A673 (cell line): Measurements from ENCODE around the gene FTO. TPM values are rescaled to one million over a fixed set of nuclear protein-coding genes. Genes with fewer than 3 reads are reported as not detected.

ENCODE experiments used
- BruUV-seq: library from RNA; stranded (reverse); fragments of 400-500 nt; replicated peaks from 2 replicates; lab custom pipeline; 2021; lab: Mats Ljungman, UMichigan
- CTCF ChIA-PET: fragments of 300-600 bp; sonication (Branson Sonifier 250); formaldehyde crosslinking; loops from one replicate; lab custom pipeline; 2022; ENCODE audit warnings: antibody characterized with exemption; lab: Charles Lee
- POLR2A ChIA-PET: fragments of 300-600 bp; sonication (Branson Sonifier 250); formaldehyde crosslinking; loops from one replicate; lab custom pipeline; 2022; ENCODE audit warnings: antibody characterized with exemption; ENCODE audit not compliant: low non-redundant PET; lab: Charles Lee
- DNase-seq: peaks from one replicate; pipeline ENCODE4 v3.0.0-alpha.2; 2015; ENCODE audit warnings: low spot score
- H3K27ac ChIP-seq: fragments of 200-600 bp; sonication (generic); 2 replicates; pipeline ENCODE4 v1.5.1; 2016; ENCODE audit warnings: mixed run types, low read depth, mild to moderate bottlenecking, mixed read lengths, antibody characterized with exemption, low read length; ENCODE audit not compliant: poor library complexity, severe bottlenecking
- H3K27me3 ChIP-seq: fragments of 200-600 bp; sonication (generic); replicated peaks from 2 replicates; pipeline ENCODE4 v1.6.1; 2017; ENCODE audit warnings: mixed run types, low read depth, mild to moderate bottlenecking, mixed read lengths, antibody characterized with exemption, low read length; ENCODE audit not compliant: insufficient read depth, poor library complexity
- H3K36me3 ChIP-seq: fragments of 200-600 bp; sonication (generic); 2 replicates; pipeline ENCODE4 v1.6.1; 2016; ENCODE audit warnings: mixed run types, mild to moderate bottlenecking, mixed read lengths, antibody characterized with exemption, low read length; ENCODE audit not compliant: insufficient read depth, poor library complexity, severe bottlenecking
- H3K4me1 ChIP-seq: fragments of 200-600 bp; sonication (generic); 2 replicates; pipeline ENCODE4 v1.6.1; 2017; ENCODE audit warnings: mixed run types, mild to moderate bottlenecking, mixed read lengths, antibody characterized with exemption, low read length; ENCODE audit not compliant: insufficient read depth, poor library complexity, severe bottlenecking
- H3K4me3 ChIP-seq: fragments of 200-600 bp; sonication (generic); 2 replicates; pipeline ENCODE4 v1.5.1; 2016; ENCODE audit warnings: low read depth, mixed run types, mild to moderate bottlenecking, mixed read lengths, low read length; ENCODE audit not compliant: poor library complexity, severe bottlenecking
- H3K9me3 ChIP-seq: fragments of 200-600 bp; sonication (generic); 2 replicates; pipeline ENCODE4 v1.6.1; 2016; ENCODE audit warnings: mixed run types, low read depth, mild to moderate bottlenecking, mixed read lengths, antibody characterized with exemption, low read length; ENCODE audit not compliant: poor library complexity, severe bottlenecking
- CTCF ChIP-seq: fragments of 300-800, 200-600 bp; sonication (generic); conservative IDR thresholded peaks from 2 replicates; pipeline ENCODE4 v1.5.1; 2017; ENCODE audit warnings: low read depth, mild to moderate bottlenecking, antibody characterized with exemption, low read length, moderate library complexity, mixed read lengths
- EZH2 ChIP-seq: fragments of 200-600 bp; sonication (generic); IDR thresholded peaks from 2 replicates; pipeline ENCODE4 v1.6.1; 2017; ENCODE audit warnings: borderline replicate concordance, low read depth, mild to moderate bottlenecking, mixed read lengths, antibody characterized with exemption, low read length; ENCODE audit not compliant: poor library complexity, severe bottlenecking
- intact Hi-C: fragments of 100-400 bp; cut with micrococcal nuclease; formaldehyde crosslinking; loops from one replicate; pipeline ENCODE4 v1.10.0; 2022; ENCODE audit not compliant: unreplicated experiment
- total RNA-seq: library from RNA; stranded (reverse); gene quantifications from 2 replicates; pipeline ENCODE4 v1.2.3, GENCODE V29; 2021

FTO gene
- total RNA-seq, 1 experiment from 2014 or later = 73.4 TPM

GRCh38 chr16:53914736-53915135 lies 210.8 kb downstream of the FTO start:
- Histone ChIP-seq H3K4me1 (peaks cover 33% of the 10 kb centered on the region), H3K9me3 (no peaks in the 10 kb centered on the region), H3K4me3 (no peak overlapping the region), H3K36me3 (no peaks in the 10 kb centered on the region), H3K27me3 (no peaks in the 10 kb centered on the region), H3K27ac (no peak overlapping the region)
- no TSS peak for BruUV-seq
- intact Hi-C loops = no loop called here
- no peak for DNase-seq
- POLR2A ChIA-PET = no interaction called here
- CTCF ChIA-PET = no interaction called here
- TF ChIP-seq CTCF (no peak), EZH2 (no peak)

- intact Hi-C loops = no loop called here
- POLR2A ChIA-PET = no interaction called here
- H3K4me1 ChIP-seq = peaks cover 33% of the 10 kb centered on the region
Measured at GRCh38 chr16:53915452-53916160, 211.7 kb downstream of the FTO start.

GRCh38 chr16:53920988-53921387 lies 217.0 kb downstream of the FTO start:
- H3K27me3 ChIP-seq = no peaks in the 10 kb centered on the region
- no peak for DNase-seq
- H3K9me3 ChIP-seq = no peaks in the 10 kb centered on the region
- ChIA-PET POLR2A (no interaction called here), CTCF (no interaction called here)
- no peaks in the 10 kb centered on the region for H3K36me3 ChIP-seq
- intact Hi-C loops = no loop called here
- no peak for TF ChIP-seq EZH2
- no peak for TF ChIP-seq CTCF
- peaks cover 31% of the 10 kb centered on the region for H3K4me1 ChIP-seq
- BruUV-seq = no TSS peak
- no peak overlapping the region for H3K27ac ChIP-seq
- H3K4me3 ChIP-seq = no peak overlapping the region

More at GRCh38 chr16:53915452-53916160, 211.7 kb downstream of the FTO start:
- TF ChIP-seq CTCF (no peak), EZH2 (no peak)
- Histone ChIP-seq H3K36me3 (no peaks in the 10 kb centered on the region), H3K9me3 (no peaks in the 10 kb centered on the region), H3K27me3 (no peaks in the 10 kb centered on the region), H3K4me3 (no peak overlapping the region), H3K27ac (no peak overlapping the region)
- CTCF ChIA-PET = no interaction called here
- peak; percentile 27 for DNase-seq
- no TSS peak for BruUV-seq
